ENCODE measurements around the gene NAT10. TPM values are rescaled to one million over a fixed set of nuclear protein-coding genes. Genes with fewer than 3 reads are reported as not detected.

Gene NAT10
- total and polyA plus RNA-seq, 4 donors = 24.2 to 41.1 (median 27.7) TPM

GRCh38 chr11:34145073-34145472 lies 39.6 kb downstream of the NAT10 start:
- Histone ChIP-seq H3K4me1 (ENCODE audit: control insufficient read depth in 5 of 5, insufficient read depth in 5 of 5, low read length in 5 of 5) (no peaks in the 10 kb centered on the region), H3K36me3 (ENCODE audit: control insufficient read depth in 4 of 4, insufficient read depth in 4 of 4, low read length in 4 of 4) (peaks cover 36 to 74% (median 48%) of the 10 kb centered on the region in 4 donors), H3K9me3 (ENCODE audit: control insufficient read depth in 4 of 4, insufficient read depth in 3 of 4, low read length in 3 of 4) (no peaks in the 10 kb centered on the region), H3K27me3 (ENCODE audit: control insufficient read depth in 3 of 3, insufficient read depth in 3 of 3, low read length in 2 of 3) (no peaks in the 10 kb centered on the region), H3K4me3 (no peak overlapping the region), H3K9ac (ENCODE audit: insufficient read depth in 1 of 2, low read length in 2 of 2) (no peak overlapping the region), H3K27ac (ENCODE audit: low read depth in 1 of 2, low read length in 1 of 2) (no peak overlapping the region)
- no peak for TF ChIP-seq CTCF (IDR thresholded peaks at IDR 0.05; ENCODE audit: control extremely low read depth, extremely low read depth)
- DNase-seq (no peak), ATAC-seq (ENCODE audit: insufficient read depth, low FRiP score) (no peak)
- 84 to 88% methylated on average over 5 of the region's 5 CpGs for WGBS, 2 donors

- no peak overlapping the region for H3K4me3 ChIP-seq
- DNase-seq (no peak), ATAC-seq (ENCODE audit: insufficient read depth, low FRiP score) (no peak)
- H3K36me3 ChIP-seq (ENCODE audit: control insufficient read depth in 4 of 4, insufficient read depth in 4 of 4, low read length in 4 of 4) = peaks cover 35 to 71% (median 47%) of the 10 kb centered on the region in 4 donors
- no peaks in the 10 kb centered on the region for H3K27me3 ChIP-seq (ENCODE audit: control insufficient read depth in 3 of 3, insufficient read depth in 3 of 3, low read length in 2 of 3)
- H3K9ac ChIP-seq (ENCODE audit: insufficient read depth in 1 of 2, low read length in 2 of 2) = no peak overlapping the region
- H3K27ac ChIP-seq (ENCODE audit: low read depth in 1 of 2, low read length in 1 of 2) = no peak overlapping the region
- no peak for TF ChIP-seq CTCF (IDR thresholded peaks at IDR 0.05; ENCODE audit: control extremely low read depth, extremely low read depth)
- H3K4me1 ChIP-seq (ENCODE audit: control insufficient read depth in 5 of 5, insufficient read depth in 5 of 5, low read length in 5 of 5) = no peaks in the 10 kb centered on the region
- H3K9me3 ChIP-seq (ENCODE audit: control insufficient read depth in 4 of 4, insufficient read depth in 3 of 4, low read length in 3 of 4) = peaks cover 0 to 1% (median 0%) of the 10 kb centered on the region in 4 donors
- WGBS, 2 donors = 83 to 85% methylated on average over 8 of the region's 8 CpGs
Measured at GRCh38 chr11:34145847-34146381, 40.5 kb downstream of the NAT10 start.

GRCh38 chr11:34146411-34146810 lies 41.0 kb downstream of the NAT10 start:
- Histone ChIP-seq H3K9me3 (ENCODE audit: control insufficient read depth in 4 of 4, insufficient read depth in 3 of 4, low read length in 3 of 4) (peaks cover 0 to 1% (median 0%) of the 10 kb centered on the region in 4 donors), H3K27ac (ENCODE audit: low read depth in 1 of 2, low read length in 1 of 2) (no peak overlapping the region), H3K27me3 (ENCODE audit: control insufficient read depth in 3 of 3, insufficient read depth in 3 of 3, low read length in 2 of 3) (no peaks in the 10 kb centered on the region), H3K9ac (ENCODE audit: insufficient read depth in 1 of 2, low read length in 2 of 2) (no peak overlapping the region), H3K4me3 (no peak overlapping the region), H3K36me3 (ENCODE audit: control insufficient read depth in 4 of 4, insufficient read depth in 4 of 4, low read length in 4 of 4) (peaks cover 34 to 69% (median 44%) of the 10 kb centered on the region in 4 donors), H3K4me1 (ENCODE audit: control insufficient read depth in 5 of 5, insufficient read depth in 5 of 5, low read length in 5 of 5) (no peaks in the 10 kb centered on the region)
- WGBS, 2 donors = 92 to 95% methylated on average over 12 of the region's 12 CpGs
- no peak for ATAC-seq (ENCODE audit: insufficient read depth, low FRiP score)
- TF ChIP-seq CTCF (IDR thresholded peaks at IDR 0.05; ENCODE audit: control extremely low read depth, extremely low read depth) = no peak
- no peak for DNase-seq

GRCh38 chr11:34146866-34147265 lies 41.4 kb downstream of the NAT10 start:
- 84 to 89% methylated on average over 5 of the region's 5 CpGs for WGBS, 2 donors
- Histone ChIP-seq H3K9me3 (ENCODE audit: control insufficient read depth in 4 of 4, insufficient read depth in 3 of 4, low read length in 3 of 4) (peaks cover 0 to 1% (median 0%) of the 10 kb centered on the region in 4 donors), H3K9ac (ENCODE audit: insufficient read depth in 1 of 2, low read length in 2 of 2) (no peak overlapping the region), H3K4me3 (no peak overlapping the region), H3K27ac (ENCODE audit: low read depth in 1 of 2, low read length in 1 of 2) (no peak overlapping the region), H3K36me3 (ENCODE audit: control insufficient read depth in 4 of 4, insufficient read depth in 4 of 4, low read length in 4 of 4) (peaks cover 29 to 67% (median 40%) of the 10 kb centered on the region in 4 donors), H3K4me1 (ENCODE audit: control insufficient read depth in 5 of 5, insufficient read depth in 5 of 5, low read length in 5 of 5) (no peaks in the 10 kb centered on the region), H3K27me3 (ENCODE audit: control insufficient read depth in 3 of 3, insufficient read depth in 3 of 3, low read length in 2 of 3) (no peaks in the 10 kb centered on the region)
- ATAC-seq (ENCODE audit: insufficient read depth, low FRiP score) (no peak), DNase-seq (no peak)
- TF ChIP-seq CTCF (IDR thresholded peaks at IDR 0.05; ENCODE audit: control extremely low read depth, extremely low read depth) = no peak
